Measurements from ENCODE around the gene ICA1. TPM values are rescaled to one million over a fixed set of nuclear protein-coding genes. Genes with fewer than 3 reads are reported as not detected.
A peak's percentile ranks its signal among the peaks of the same experiment; 100 is the strongest.

Gene ICA1
- total RNA-seq, 1 donor from 2014 or later: 10.5 TPM

DNA sequence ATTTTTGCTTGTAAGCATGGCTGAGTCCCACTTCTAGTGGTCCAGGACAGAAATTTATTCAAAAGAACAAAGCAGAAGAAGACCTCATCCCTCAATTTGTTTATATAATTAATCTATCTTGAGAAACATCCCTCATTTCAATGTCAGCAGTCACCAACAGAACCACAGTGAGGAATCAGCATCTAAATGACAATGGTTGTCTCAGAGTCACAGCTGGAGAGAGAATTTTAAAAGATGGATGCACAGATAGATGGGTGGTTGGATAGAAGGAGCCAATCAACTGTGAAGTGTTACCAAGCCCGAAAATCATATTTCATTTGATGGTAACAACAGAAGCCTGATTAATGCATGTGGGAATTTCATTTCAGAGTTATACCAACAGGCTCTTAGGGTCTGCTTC, 55.0 kb downstream of the ICA1 start:
- no peak for FAIRE-seq
- Histone ChIP-seq H3K27me3 (ENCODE audit: control insufficient read depth, insufficient read depth, low read length) (no peaks in the 10 kb centered on the region), H3K4me3 (ENCODE audit: low read depth, low read length) (no peak overlapping the region), H3K36me3 (ENCODE audit: control insufficient read depth, insufficient read depth, low read length) (no peaks in the 10 kb centered on the region)
- DNase-seq (ENCODE audit: low read depth): no peak
- TF ChIP-seq, protein P1, sequence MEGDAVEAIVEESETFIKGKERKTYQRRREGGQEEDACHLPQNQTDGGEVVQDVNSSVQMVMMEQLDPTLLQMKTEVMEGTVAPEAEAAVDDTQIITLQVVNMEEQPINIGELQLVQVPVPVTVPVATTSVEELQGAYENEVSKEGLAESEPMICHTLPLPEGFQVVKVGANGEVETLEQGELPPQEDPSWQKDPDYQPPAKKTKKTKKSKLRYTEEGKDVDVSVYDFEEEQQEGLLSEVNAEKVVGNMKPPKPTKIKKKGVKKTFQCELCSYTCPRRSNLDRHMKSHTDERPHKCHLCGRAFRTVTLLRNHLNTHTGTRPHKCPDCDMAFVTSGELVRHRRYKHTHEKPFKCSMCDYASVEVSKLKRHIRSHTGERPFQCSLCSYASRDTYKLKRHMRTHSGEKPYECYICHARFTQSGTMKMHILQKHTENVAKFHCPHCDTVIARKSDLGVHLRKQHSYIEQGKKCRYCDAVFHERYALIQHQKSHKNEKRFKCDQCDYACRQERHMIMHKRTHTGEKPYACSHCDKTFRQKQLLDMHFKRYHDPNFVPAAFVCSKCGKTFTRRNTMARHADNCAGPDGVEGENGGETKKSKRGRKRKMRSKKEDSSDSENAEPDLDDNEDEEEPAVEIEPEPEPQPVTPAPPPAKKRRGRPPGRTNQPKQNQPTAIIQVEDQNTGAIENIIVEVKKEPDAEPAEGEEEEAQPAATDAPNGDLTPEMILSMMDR (IDR thresholded peaks at IDR 0.05; ENCODE audit: insufficient read depth, low read length, severe bottlenecking): no peak

DNA sequence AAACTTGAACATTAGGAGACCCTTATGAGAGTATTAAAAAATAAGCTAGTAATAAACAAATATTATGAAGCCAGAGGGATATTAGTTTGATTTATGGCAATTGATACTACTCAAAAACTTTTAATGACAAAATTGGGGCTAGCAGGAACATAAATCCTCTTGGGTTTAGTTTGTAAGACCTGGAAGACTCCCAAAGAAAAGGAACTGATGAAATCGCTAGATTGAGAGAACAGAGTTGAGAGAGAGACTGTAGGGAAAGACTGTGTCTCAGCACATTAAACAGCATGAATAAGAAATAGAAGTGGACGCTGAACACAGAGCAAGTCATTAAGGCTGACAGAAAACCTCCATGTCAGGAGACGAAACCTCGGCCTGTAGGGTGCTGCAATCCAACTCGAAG, 56.4 kb downstream of the ICA1 start:
- DNase-seq (ENCODE audit: low read depth) (no peak), FAIRE-seq (no peak)
- TF ChIP-seq, protein P1 (IDR thresholded peaks at IDR 0.05; ENCODE audit: insufficient read depth, low read length, severe bottlenecking): no peak
- Histone ChIP-seq H3K4me3 (ENCODE audit: low read depth, low read length) (no peak overlapping the region), H3K27me3 (ENCODE audit: control insufficient read depth, insufficient read depth, low read length) (no peaks in the 10 kb centered on the region), H3K36me3 (ENCODE audit: control insufficient read depth, insufficient read depth, low read length) (no peaks in the 10 kb centered on the region)

DNA sequence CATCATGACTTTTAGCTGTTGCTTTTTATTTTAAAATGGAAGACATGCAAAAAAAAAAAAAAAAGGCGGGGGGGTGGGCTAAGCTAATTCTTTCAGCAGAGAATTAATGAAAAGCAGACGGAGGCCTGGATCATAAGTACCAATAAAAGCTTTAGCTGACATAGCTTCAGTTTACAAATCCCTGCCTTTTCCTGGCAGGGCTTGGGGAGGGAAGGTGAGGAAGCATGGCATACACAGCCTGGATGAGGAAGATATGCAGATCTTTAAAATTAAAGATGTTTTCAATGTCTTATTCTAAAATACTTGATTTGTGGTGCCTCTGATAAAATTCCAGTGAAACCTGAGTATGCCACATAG, 57.0 kb downstream of the ICA1 start:
- Histone ChIP-seq H3K36me3 (ENCODE audit: control insufficient read depth, insufficient read depth, low read length) (no peaks in the 10 kb centered on the region), H3K27me3 (ENCODE audit: control insufficient read depth, insufficient read depth, low read length) (no peaks in the 10 kb centered on the region), H3K4me3 (ENCODE audit: low read depth, low read length) (no peak overlapping the region)
- DNase-seq (ENCODE audit: low read depth) (no peak), FAIRE-seq (no peak)
- TF ChIP-seq, protein P1 (IDR thresholded peaks at IDR 0.05; ENCODE audit: insufficient read depth, low read length, severe bottlenecking): no peak

DNA sequence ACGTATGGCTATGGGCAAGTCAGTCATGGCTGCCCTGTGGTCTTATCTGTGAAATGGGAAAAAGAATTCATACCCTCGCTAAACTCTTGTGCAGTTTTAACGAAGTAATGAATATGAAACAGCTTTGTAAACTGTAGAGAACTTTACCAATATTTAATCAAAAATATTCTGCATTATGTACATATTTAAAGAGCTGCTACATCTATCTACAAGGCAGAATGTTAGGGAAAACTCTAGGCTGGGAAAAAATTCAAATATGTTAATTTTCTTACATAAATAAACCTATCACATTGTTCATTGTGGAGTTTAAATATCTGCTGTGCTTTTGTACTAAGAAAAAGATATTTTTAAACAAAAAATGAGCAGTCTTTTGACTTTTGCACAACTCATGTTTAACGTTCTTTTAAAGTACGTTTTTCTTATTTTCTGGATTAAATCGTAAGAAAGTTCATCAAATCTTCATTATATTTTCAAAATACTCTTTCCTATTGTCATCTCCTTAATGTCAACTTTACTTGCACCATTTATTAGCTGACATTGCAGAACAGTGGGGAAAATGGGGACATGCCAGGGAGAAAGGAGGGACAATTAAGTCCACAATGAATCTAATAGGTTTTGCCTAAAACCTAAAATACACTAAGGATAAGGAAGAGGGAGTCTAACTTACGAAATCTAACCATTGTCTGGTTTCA, 57.5 kb downstream of the ICA1 start:
- Histone ChIP-seq H3K4me3 (ENCODE audit: low read depth, low read length) (no peak overlapping the region), H3K36me3 (ENCODE audit: control insufficient read depth, insufficient read depth, low read length) (no peaks in the 10 kb centered on the region), H3K27me3 (ENCODE audit: control insufficient read depth, insufficient read depth, low read length) (no peaks in the 10 kb centered on the region)
- DNase-seq (ENCODE audit: low read depth): no peak
- TF ChIP-seq, protein P1 (IDR thresholded peaks at IDR 0.05; ENCODE audit: insufficient read depth, low read length, severe bottlenecking): no peak
- no peak for FAIRE-seq

DNA sequence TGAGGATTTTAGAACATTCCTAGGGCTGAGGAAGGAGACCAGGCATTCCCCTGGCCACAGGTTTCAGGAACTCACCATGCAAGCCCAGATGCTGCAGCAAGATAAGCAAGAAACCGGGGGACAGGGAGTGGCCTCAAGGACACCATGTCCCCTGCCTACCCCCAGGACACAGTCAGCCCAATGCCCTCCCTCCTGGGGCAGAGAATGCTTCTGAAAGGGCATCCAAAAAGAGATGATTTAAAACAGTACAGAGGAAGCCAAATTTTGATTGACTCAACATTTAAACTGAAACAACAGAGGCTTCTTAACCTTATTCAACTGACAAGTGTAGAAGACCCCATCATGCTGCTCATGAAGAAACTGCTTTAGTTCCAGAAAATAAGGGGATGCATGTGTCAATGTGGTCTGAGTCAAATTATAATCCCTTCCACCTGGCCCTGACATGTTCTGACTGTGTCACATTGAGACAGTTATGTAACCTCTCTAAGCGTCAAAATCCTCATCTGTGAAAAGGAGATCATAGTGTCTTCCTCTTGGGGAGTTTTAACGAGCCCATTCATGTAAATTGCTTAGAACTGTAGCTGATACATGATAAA, 60.0 kb downstream of the ICA1 start:
- TF ChIP-seq, protein P1 (IDR thresholded peaks at IDR 0.05; ENCODE audit: insufficient read depth, low read length, severe bottlenecking): no peak
- FAIRE-seq (no peak), DNase-seq (ENCODE audit: low read depth) (peak; percentile 34)
- Histone ChIP-seq H3K36me3 (ENCODE audit: control insufficient read depth, insufficient read depth, low read length) (no peaks in the 10 kb centered on the region), H3K4me3 (ENCODE audit: low read depth, low read length) (no peak overlapping the region), H3K27me3 (ENCODE audit: control insufficient read depth, insufficient read depth, low read length) (no peaks in the 10 kb centered on the region)

DNA sequence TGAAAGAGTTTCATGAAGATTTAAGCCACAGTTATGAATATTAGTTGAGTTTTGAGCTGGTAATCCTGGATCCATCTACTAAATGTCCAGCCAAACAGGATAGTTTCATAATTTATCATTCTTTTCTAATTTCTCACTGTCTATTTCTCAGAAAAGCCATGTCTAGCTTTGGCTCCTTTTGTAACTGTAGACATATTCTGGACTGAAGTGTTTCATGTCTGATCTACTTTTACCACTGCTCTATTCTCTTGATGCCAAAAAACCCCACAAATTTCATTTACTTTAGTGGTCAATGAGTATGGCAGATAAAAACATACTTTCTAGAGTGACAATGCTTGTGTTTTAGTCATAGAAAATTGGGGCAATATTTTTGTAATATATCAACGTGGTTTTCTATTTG, 61.2 kb downstream of the ICA1 start:
- H3K4me3 ChIP-seq (ENCODE audit: low read depth, low read length): no peak overlapping the region
- FAIRE-seq (no peak), DNase-seq (ENCODE audit: low read depth) (no peak)
- H3K36me3 ChIP-seq (ENCODE audit: control insufficient read depth, insufficient read depth, low read length): no peaks in the 10 kb centered on the region
- TF ChIP-seq, protein P1 (IDR thresholded peaks at IDR 0.05; ENCODE audit: insufficient read depth, low read length, severe bottlenecking): no peak
- no peaks in the 10 kb centered on the region for H3K27me3 ChIP-seq (ENCODE audit: control insufficient read depth, insufficient read depth, low read length)
